ENCODE results near the gene DNM3.

- TF ChIP-seq ELF4 (IDR thresholded peaks at IDR 0.05) (no peak), BHLHE40 (IDR thresholded peaks at IDR 0.05; ENCODE audit: borderline replicate concordance) (no peak), SUZ12 (IDR thresholded peaks at IDR 0.05) (no peak), HDGF (IDR thresholded peaks at IDR 0.05; ENCODE audit: borderline replicate concordance) (no peak), TARDBP (IDR thresholded peaks at IDR 0.05) (no peak), FOXM1 (IDR thresholded peaks at IDR 0.05; ENCODE audit: borderline replicate concordance) (no peak), FOXK2 (IDR thresholded peaks at IDR 0.05) (no peak), PKNOX1 (IDR thresholded peaks at IDR 0.05) (no peak), FOXA1 (IDR thresholded peaks at IDR 0.05) (no peak), SP1 (IDR thresholded peaks at IDR 0.05) (no peak), NFRKB (IDR thresholded peaks at IDR 0.05) (no peak), LEF1 (IDR thresholded peaks at IDR 0.05; ENCODE audit: borderline replicate concordance) (no peak), ARNT (IDR thresholded peaks at IDR 0.05) (no peak), L3MBTL2 (conservative IDR thresholded peaks at IDR 0.05) (no peak)
These were observed 158.5 kb downstream of the DNM3 start for GRCh38 chr1:171999756-172000155.
